Bronchial epithelial cell (primary cell): ENCODE measurements around the gene ZDHHC8. TPM values are rescaled to one million over a fixed set of nuclear protein-coding genes. Genes with fewer than 3 reads are reported as not detected.
A peak's percentile ranks its signal among the peaks of the same experiment; 100 is the strongest.

Experiments
- DNase-seq: peaks from one replicate; pipeline ENCODE4 v3.0.0-alpha.2; 2010; ENCODE audit warnings: low read depth
- FAIRE-seq: peaks from 2 replicates; lab custom pipeline; 2011; peaks lifted over from hg19 to GRCh38; lab: Jason Lieb, UNC
- H3K27me3 ChIP-seq: 2 replicates; pipeline ENCODE4 v1.5.1; 2011; ENCODE audit warnings: low read length; ENCODE audit not compliant: control insufficient read depth, insufficient read depth
- H3K36me3 ChIP-seq: 2 replicates; pipeline ENCODE4 v1.5.1; 2011; ENCODE audit warnings: low read length; ENCODE audit not compliant: control insufficient read depth, insufficient read depth
- H3K4me3 ChIP-seq: 2 replicates; pipeline ENCODE4 v1.5.1; 2011; ENCODE audit warnings: mild to moderate bottlenecking, low read depth, low read length, control low read depth
- total RNA-seq: library from RNA; depleted of rRNA; stranded (reverse); fragments of >200 nt; gene quantifications from 2 replicates; pipeline ENCODE4 v1.2.1, GENCODE V29; 2014
- TF ChIP-seq, protein P1 (sequence below): IDR thresholded peaks from 2 replicates; pipeline ENCODE4 v1.5.1; 2011; ENCODE audit warnings: mild to moderate bottlenecking, moderate library complexity, low read length, control low read depth, inconsistent platforms; ENCODE audit not compliant: insufficient read depth, severe bottlenecking

Gene ZDHHC8
- total RNA-seq, 1 donor from 2014 or later = 6.6 TPM

GRCh38 chr22:20094197-20094807 is 37.3 kb upstream of the ZDHHC8 start:
- TF ChIP-seq, protein P1, sequence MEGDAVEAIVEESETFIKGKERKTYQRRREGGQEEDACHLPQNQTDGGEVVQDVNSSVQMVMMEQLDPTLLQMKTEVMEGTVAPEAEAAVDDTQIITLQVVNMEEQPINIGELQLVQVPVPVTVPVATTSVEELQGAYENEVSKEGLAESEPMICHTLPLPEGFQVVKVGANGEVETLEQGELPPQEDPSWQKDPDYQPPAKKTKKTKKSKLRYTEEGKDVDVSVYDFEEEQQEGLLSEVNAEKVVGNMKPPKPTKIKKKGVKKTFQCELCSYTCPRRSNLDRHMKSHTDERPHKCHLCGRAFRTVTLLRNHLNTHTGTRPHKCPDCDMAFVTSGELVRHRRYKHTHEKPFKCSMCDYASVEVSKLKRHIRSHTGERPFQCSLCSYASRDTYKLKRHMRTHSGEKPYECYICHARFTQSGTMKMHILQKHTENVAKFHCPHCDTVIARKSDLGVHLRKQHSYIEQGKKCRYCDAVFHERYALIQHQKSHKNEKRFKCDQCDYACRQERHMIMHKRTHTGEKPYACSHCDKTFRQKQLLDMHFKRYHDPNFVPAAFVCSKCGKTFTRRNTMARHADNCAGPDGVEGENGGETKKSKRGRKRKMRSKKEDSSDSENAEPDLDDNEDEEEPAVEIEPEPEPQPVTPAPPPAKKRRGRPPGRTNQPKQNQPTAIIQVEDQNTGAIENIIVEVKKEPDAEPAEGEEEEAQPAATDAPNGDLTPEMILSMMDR = no peak
- H3K36me3 ChIP-seq = peaks cover 39% of the 10 kb centered on the region
- no peak overlapping the region for H3K4me3 ChIP-seq
- FAIRE-seq (peak; percentile 91), DNase-seq (no peak)
- no peaks in the 10 kb centered on the region for H3K27me3 ChIP-seq

GRCh38 chr22:20095521-20095920 is 36.1 kb upstream of the ZDHHC8 start:
- DNase-seq (no peak), FAIRE-seq (no peak)
- Histone ChIP-seq H3K36me3 (peaks cover 32% of the 10 kb centered on the region), H3K4me3 (no peak overlapping the region), H3K27me3 (no peaks in the 10 kb centered on the region)
- TF ChIP-seq, protein P1 = no peak

DNA sequence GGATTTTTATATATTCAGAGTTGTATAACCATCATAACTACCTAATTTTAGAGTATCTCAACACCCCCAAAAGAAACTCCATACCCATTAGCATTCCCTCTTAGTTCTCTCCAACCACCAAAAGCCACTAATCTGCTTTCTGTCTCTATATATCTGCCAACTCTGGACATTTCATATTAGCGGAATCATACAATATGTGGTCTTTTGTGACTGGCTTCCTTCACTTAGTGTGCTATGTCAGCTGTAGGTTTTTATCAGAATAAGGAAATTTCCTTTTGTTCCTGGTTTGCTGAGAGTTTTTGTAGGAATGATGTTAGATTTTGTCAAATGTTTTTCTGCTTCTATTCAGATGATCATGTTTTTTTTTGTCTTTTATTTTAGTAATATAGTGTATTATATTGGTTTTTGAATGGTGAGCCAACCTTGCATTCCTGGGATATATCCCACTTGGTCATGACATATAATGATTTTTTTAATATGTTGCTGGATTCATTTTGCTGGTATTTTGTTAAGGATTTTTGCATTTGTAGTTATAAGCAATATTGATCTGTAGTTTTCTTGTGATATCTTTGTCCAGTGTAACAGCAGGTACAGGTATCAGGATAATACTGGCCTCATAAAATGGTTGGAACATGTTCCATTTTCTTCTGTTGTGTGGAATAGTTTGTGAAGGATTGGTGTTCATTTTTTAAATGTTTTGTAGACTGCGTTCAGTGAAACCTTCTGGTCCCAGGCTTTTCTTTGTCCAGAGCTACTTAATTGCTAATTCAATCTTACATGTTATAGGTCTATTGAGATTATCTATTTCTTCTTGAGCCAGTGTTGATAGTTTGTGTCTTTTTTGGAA is 34.8 kb upstream of the ZDHHC8 start:
- H3K4me3 ChIP-seq = no peak overlapping the region
- TF ChIP-seq, protein P1 = no peak
- DNase-seq = no peak
- no peak for FAIRE-seq
- no peaks in the 10 kb centered on the region for H3K27me3 ChIP-seq
- H3K36me3 ChIP-seq = peaks cover 31% of the 10 kb centered on the region

DNA sequence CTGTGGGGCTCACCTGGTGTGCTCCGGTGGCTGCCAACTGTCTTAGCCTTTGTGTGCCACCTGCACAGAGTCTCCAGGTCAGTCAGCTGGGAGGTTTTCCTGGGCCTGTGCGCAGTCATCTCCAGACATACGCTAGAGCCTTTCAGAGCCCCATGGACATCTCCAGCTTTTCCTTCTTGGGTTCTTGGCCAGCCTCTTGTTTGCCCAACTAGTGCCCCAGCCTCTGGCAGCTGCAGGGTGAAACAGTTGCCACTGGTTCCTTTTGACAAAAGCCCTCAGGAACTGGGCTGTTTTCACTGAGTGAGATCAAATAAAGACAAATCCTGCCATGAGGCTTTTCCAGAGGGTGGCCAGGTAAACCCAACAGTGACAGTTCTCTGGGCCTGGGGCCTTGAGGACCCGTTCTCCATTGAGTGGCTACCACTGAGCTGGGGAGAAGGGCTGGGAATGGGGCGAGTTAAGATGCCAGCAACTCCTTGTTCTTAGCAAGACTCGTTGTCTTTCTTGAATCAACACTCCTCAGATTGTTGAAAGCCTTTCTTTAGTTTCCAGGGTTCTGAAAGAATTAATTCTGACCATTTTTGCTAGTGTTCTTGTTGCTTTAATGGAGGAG is 32.4 kb upstream of the ZDHHC8 start:
- TF ChIP-seq, protein P1 = no peak
- DNase-seq = no peak
- Histone ChIP-seq H3K27me3 (no peaks in the 10 kb centered on the region), H3K36me3 (peaks cover 24% of the 10 kb centered on the region), H3K4me3 (no peak overlapping the region)
- no peak for FAIRE-seq

DNA sequence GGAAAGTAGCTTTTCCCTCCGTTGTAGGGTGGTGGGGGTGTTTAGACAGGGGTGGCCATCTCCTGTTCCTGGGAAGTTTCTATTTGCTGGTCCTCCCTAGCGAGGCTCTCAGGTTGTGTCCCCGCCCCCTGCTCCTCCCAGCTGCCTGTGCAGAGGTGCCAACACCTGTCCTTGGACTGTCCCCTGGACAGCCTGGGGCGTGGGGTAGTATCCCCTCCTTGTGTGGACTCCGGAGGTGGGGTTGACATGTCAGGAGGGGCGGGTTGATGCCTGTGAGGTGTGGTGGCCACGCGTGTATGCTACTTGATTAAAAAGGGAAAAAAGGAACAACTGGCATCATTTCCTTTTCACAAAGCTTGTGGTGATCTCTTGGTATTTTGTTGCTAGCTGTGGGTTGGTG is 30.0 kb upstream of the ZDHHC8 start:
- no peak for FAIRE-seq
- no peak for DNase-seq
- peaks cover 34% of the 10 kb centered on the region for H3K36me3 ChIP-seq
- no peaks in the 10 kb centered on the region for H3K27me3 ChIP-seq
- no peak overlapping the region for H3K4me3 ChIP-seq
- TF ChIP-seq, protein P1 = no peak
